HG02943 (cell line): Measurements from ENCODE around the gene TRDN.

ENCODE experiments used
- ATAC-seq: cut with Tn5 transposase; IDR thresholded peaks from one replicate; pipeline ENCODE4 v1.9.1; 2021; ENCODE audit warnings: mild to moderate bottlenecking, low read depth, moderate library complexity; ENCODE audit not compliant: unreplicated experiment

TRDN gene

GRCh38 chr6:123210645-123211044 lies 426.1 kb downstream of the TRDN start:
- ATAC-seq, result no peak

GRCh38 chr6:123207967-123208510 lies 428.7 kb downstream of the TRDN start:
- ATAC-seq, result no peak

GRCh38 chr6:123203928-123204327 lies 432.8 kb downstream of the TRDN start:
- no peak for ATAC-seq

- ATAC-seq, result no peak
Observed at GRCh38 chr6:123201869-123202372, 434.8 kb downstream of the TRDN start.

- ATAC-seq, result no peak
Observed at GRCh38 chr6:123193298-123193697, 443.5 kb downstream of the TRDN start.

GRCh38 chr6:123189816-123190215 lies 446.9 kb downstream of the TRDN start:
- ATAC-seq, result no peak

- no peak for ATAC-seq
Observed at GRCh38 chr6:123182998-123183397, 453.8 kb downstream of the TRDN start.

- ATAC-seq, result no peak
Observed at GRCh38 chr6:123176706-123177105, 460.0 kb downstream of the TRDN start.

GRCh38 chr6:123171341-123172115 lies 465.2 kb downstream of the TRDN start:
- no peak for ATAC-seq

- ATAC-seq, result no peak
Observed at GRCh38 chr6:123169774-123170095, 467.0 kb downstream of the TRDN start.

- ATAC-seq, result no peak
Observed at GRCh38 chr6:123168892-123169773, 467.6 kb downstream of the TRDN start.

- no peak for ATAC-seq
Observed at GRCh38 chr6:123168466-123168865, 468.3 kb downstream of the TRDN start.
